Memory B cell (primary cell): ENCODE measurements around the gene ADAM12.

ENCODE experiments used
- ATAC-seq: fragments of 150-1000 bp; cut with Tn5 transposase; 2 replicates; pipeline ENCODE4 v1.10.0; 2021; ENCODE audit warnings: low read depth, mild to moderate bottlenecking, moderate library complexity
- DNase-seq, 2 donors: peaks; one replicate each; pipeline ENCODE4 v3.0.0; 2022; ENCODE audit warnings: low spot score in 2 of 2
- H3K27ac Mint-ChIP-seq: one replicate; pipeline ENCODE4 v1.8.0; 2022; ENCODE audit warnings: mild to moderate bottlenecking, moderate library complexity, mixed read lengths
- H3K27me3 Mint-ChIP-seq: one replicate; pipeline ENCODE4 v1.8.0; 2022; ENCODE audit warnings: mixed read lengths
- H3K36me3 Mint-ChIP-seq: one replicate; pipeline ENCODE4 v1.8.0; 2022; ENCODE audit warnings: mild to moderate bottlenecking, mixed read lengths
- H3K4me1 Mint-ChIP-seq: one replicate; pipeline ENCODE4 v1.8.0; 2022; ENCODE audit warnings: mixed read lengths
- H3K4me3 Mint-ChIP-seq: one replicate; pipeline ENCODE4 v1.8.0; 2022; ENCODE audit warnings: mild to moderate bottlenecking, moderate library complexity, mixed read lengths
- H3K9me3 Mint-ChIP-seq: one replicate; pipeline ENCODE4 v1.8.0; 2022; ENCODE audit warnings: mixed read lengths

The ADAM12 gene

GRCh38 chr10:126336801-126337200 is 51.5 kb downstream of the ADAM12 start:
- DNase-seq: no peak
- H3K36me3 Mint-ChIP-seq: no peaks in the 10 kb centered on the region
- no peak for ATAC-seq
- no peak overlapping the region for H3K27ac Mint-ChIP-seq
- no peaks in the 10 kb centered on the region for H3K27me3 Mint-ChIP-seq
- no peak overlapping the region for H3K4me3 Mint-ChIP-seq
- H3K9me3 Mint-ChIP-seq: peaks cover 2% of the 10 kb centered on the region
- H3K4me1 Mint-ChIP-seq: no peaks in the 10 kb centered on the region

GRCh38 chr10:126334272-126334671 is 54.0 kb downstream of the ADAM12 start:
- Mint-ChIP-seq H3K27ac (no peak overlapping the region), H3K27me3 (no peaks in the 10 kb centered on the region), H3K4me3 (no peak overlapping the region), H3K36me3 (no peaks in the 10 kb centered on the region), H3K4me1 (no peaks in the 10 kb centered on the region), H3K9me3 (no peaks in the 10 kb centered on the region)
- DNase-seq (no peak), ATAC-seq (no peak)

GRCh38 chr10:126332576-126332975 is 55.7 kb downstream of the ADAM12 start:
- H3K9me3 Mint-ChIP-seq: no peaks in the 10 kb centered on the region
- ATAC-seq (no peak), DNase-seq (no peak)
- no peak overlapping the region for H3K4me3 Mint-ChIP-seq
- H3K27ac Mint-ChIP-seq: no peak overlapping the region
- H3K36me3 Mint-ChIP-seq: no peaks in the 10 kb centered on the region
- no peaks in the 10 kb centered on the region for H3K4me1 Mint-ChIP-seq
- no peaks in the 10 kb centered on the region for H3K27me3 Mint-ChIP-seq

- no peaks in the 10 kb centered on the region for H3K36me3 Mint-ChIP-seq
- H3K4me1 Mint-ChIP-seq: no peaks in the 10 kb centered on the region
- no peaks in the 10 kb centered on the region for H3K9me3 Mint-ChIP-seq
- DNase-seq: no peak
- H3K27ac Mint-ChIP-seq: no peak overlapping the region
- ATAC-seq: no peak
- peaks cover 3% of the 10 kb centered on the region for H3K27me3 Mint-ChIP-seq
- H3K4me3 Mint-ChIP-seq: no peak overlapping the region
Measured at GRCh38 chr10:126331101-126331500, 57.2 kb downstream of the ADAM12 start.

- H3K4me1 Mint-ChIP-seq: no peaks in the 10 kb centered on the region
- no peak for ATAC-seq
- DNase-seq: no peak
- H3K27ac Mint-ChIP-seq: no peak overlapping the region
- H3K9me3 Mint-ChIP-seq: peaks cover 5% of the 10 kb centered on the region
- no peak overlapping the region for H3K4me3 Mint-ChIP-seq
- no peaks in the 10 kb centered on the region for H3K36me3 Mint-ChIP-seq
- peaks cover 7% of the 10 kb centered on the region for H3K27me3 Mint-ChIP-seq
Measured at GRCh38 chr10:126324826-126325225, 63.5 kb downstream of the ADAM12 start.

GRCh38 chr10:126321440-126321839 is 66.8 kb downstream of the ADAM12 start:
- no peaks in the 10 kb centered on the region for H3K4me1 Mint-ChIP-seq
- DNase-seq (no peak), ATAC-seq (no peak)
- no peak overlapping the region for H3K4me3 Mint-ChIP-seq
- H3K9me3 Mint-ChIP-seq: peaks cover 5% of the 10 kb centered on the region
- peaks cover 4% of the 10 kb centered on the region for H3K27me3 Mint-ChIP-seq
- H3K36me3 Mint-ChIP-seq: no peaks in the 10 kb centered on the region
- no peak overlapping the region for H3K27ac Mint-ChIP-seq

GRCh38 chr10:126317751-126318150 is 70.5 kb downstream of the ADAM12 start:
- Mint-ChIP-seq H3K9me3 (no peaks in the 10 kb centered on the region), H3K4me1 (no peaks in the 10 kb centered on the region), H3K4me3 (no peak overlapping the region), H3K27me3 (peaks cover 1% of the 10 kb centered on the region), H3K36me3 (no peaks in the 10 kb centered on the region), H3K27ac (no peak overlapping the region)
- ATAC-seq: no peak
- no peak for DNase-seq

- Mint-ChIP-seq H3K27ac (no peak overlapping the region), H3K9me3 (no peaks in the 10 kb centered on the region), H3K36me3 (no peaks in the 10 kb centered on the region), H3K4me3 (no peak overlapping the region), H3K4me1 (no peaks in the 10 kb centered on the region), H3K27me3 (peaks cover 1% of the 10 kb centered on the region)
- ATAC-seq (no peak), DNase-seq (no peak)
Measured at GRCh38 chr10:126315494-126316177, 72.6 kb downstream of the ADAM12 start.

GRCh38 chr10:126314863-126315493 is 73.3 kb downstream of the ADAM12 start:
- Mint-ChIP-seq H3K9me3 (no peaks in the 10 kb centered on the region), H3K27me3 (peaks cover 1% of the 10 kb centered on the region), H3K4me1 (no peaks in the 10 kb centered on the region), H3K36me3 (no peaks in the 10 kb centered on the region), H3K27ac (no peak overlapping the region), H3K4me3 (no peak overlapping the region)
- ATAC-seq (no peak), DNase-seq (no peak)

GRCh38 chr10:126312167-126312566 is 76.1 kb downstream of the ADAM12 start:
- H3K27me3 Mint-ChIP-seq: peaks cover 6% of the 10 kb centered on the region
- H3K27ac Mint-ChIP-seq: no peak overlapping the region
- no peak for ATAC-seq
- no peaks in the 10 kb centered on the region for H3K36me3 Mint-ChIP-seq
- H3K4me1 Mint-ChIP-seq: no peaks in the 10 kb centered on the region
- no peak overlapping the region for H3K4me3 Mint-ChIP-seq
- DNase-seq: no peak
- no peaks in the 10 kb centered on the region for H3K9me3 Mint-ChIP-seq

GRCh38 chr10:126309228-126309883 is 78.9 kb downstream of the ADAM12 start:
- Mint-ChIP-seq H3K27me3 (peaks cover 6% of the 10 kb centered on the region), H3K27ac (no peak overlapping the region), H3K9me3 (no peaks in the 10 kb centered on the region), H3K4me3 (no peak overlapping the region), H3K4me1 (no peaks in the 10 kb centered on the region), H3K36me3 (no peaks in the 10 kb centered on the region)
- DNase-seq (no peak), ATAC-seq (no peak)

GRCh38 chr10:126302826-126303665 is 85.2 kb downstream of the ADAM12 start:
- Mint-ChIP-seq H3K27ac (no peak overlapping the region), H3K27me3 (no peaks in the 10 kb centered on the region), H3K4me1 (no peaks in the 10 kb centered on the region), H3K9me3 (peaks cover 6% of the 10 kb centered on the region), H3K36me3 (no peaks in the 10 kb centered on the region), H3K4me3 (no peak overlapping the region)
- ATAC-seq (no peak), DNase-seq (no peak)

- peaks cover 6% of the 10 kb centered on the region for H3K9me3 Mint-ChIP-seq
- no peak overlapping the region for H3K27ac Mint-ChIP-seq
- ATAC-seq: no peak
- H3K4me1 Mint-ChIP-seq: no peaks in the 10 kb centered on the region
- no peak for DNase-seq
- no peaks in the 10 kb centered on the region for H3K36me3 Mint-ChIP-seq
- no peaks in the 10 kb centered on the region for H3K27me3 Mint-ChIP-seq
- H3K4me3 Mint-ChIP-seq: no peak overlapping the region
Measured at GRCh38 chr10:126302476-126302756, 85.9 kb downstream of the ADAM12 start.
